ENCODE results near the gene ACOT7.

Gene ACOT7

DNA sequence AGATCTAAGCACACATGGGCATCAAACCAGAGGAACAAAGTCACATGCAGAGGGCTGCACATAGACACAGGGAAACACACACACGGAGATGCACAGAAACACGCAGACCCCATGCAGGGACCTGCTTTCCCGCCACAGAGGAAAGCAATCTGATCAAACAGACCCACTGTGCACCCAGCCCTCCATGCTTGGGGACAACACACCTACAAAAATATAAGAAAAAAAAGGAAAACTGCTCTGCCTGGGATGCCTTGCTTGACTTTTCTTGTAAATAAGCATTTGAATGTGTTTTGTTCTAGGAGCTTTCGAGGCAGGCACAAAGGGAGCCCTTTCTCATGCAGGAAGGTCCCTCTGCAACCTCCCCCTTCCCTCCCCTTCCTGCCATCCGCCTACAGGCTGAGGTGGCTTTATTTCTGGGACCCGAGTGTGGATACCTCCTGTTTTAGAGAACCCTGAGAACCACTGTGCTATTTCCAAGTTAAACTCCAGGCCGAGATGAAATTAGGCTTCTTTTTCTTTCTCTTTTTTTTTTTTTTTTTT, 154.3 kb downstream of the ACOT7 start:
- no peak overlapping the region for H3K9ac ChIP-seq (ENCODE audit: low read length)
- H4K20me1 ChIP-seq (ENCODE audit: low read depth, low read length), result no peaks in the 10 kb centered on the region
- TF ChIP-seq, protein P1, sequence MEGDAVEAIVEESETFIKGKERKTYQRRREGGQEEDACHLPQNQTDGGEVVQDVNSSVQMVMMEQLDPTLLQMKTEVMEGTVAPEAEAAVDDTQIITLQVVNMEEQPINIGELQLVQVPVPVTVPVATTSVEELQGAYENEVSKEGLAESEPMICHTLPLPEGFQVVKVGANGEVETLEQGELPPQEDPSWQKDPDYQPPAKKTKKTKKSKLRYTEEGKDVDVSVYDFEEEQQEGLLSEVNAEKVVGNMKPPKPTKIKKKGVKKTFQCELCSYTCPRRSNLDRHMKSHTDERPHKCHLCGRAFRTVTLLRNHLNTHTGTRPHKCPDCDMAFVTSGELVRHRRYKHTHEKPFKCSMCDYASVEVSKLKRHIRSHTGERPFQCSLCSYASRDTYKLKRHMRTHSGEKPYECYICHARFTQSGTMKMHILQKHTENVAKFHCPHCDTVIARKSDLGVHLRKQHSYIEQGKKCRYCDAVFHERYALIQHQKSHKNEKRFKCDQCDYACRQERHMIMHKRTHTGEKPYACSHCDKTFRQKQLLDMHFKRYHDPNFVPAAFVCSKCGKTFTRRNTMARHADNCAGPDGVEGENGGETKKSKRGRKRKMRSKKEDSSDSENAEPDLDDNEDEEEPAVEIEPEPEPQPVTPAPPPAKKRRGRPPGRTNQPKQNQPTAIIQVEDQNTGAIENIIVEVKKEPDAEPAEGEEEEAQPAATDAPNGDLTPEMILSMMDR (IDR thresholded peaks at IDR 0.05; ENCODE audit: insufficient read depth, low read length, poor library complexity, severe bottlenecking), result no peak
- no peak for TF ChIP-seq EZH2phosphoT487 (conservative IDR thresholded peaks at IDR 0.05; ENCODE audit: low read length)
- H3K4me2 ChIP-seq (ENCODE audit: low read depth, low read length, poor library complexity, severe bottlenecking), result no peak overlapping the region
- no peaks in the 10 kb centered on the region for H3F3A ChIP-seq (ENCODE audit: insufficient read depth)
- no peaks in the 10 kb centered on the region for H3K9me2 ChIP-seq (replicated peaks; ENCODE audit: insufficient read depth, low read length)
- no peak overlapping the region for H3K27ac ChIP-seq (ENCODE audit: low read depth, low read length)
- peaks cover 12% of the 10 kb centered on the region for H3K79me2 ChIP-seq (ENCODE audit: insufficient read depth, low read length)
- H3K36me3 ChIP-seq (ENCODE audit: low read length), result 0 out of 2 replicates have a peak, but pooled peaks cover under 1% of the 10 kb centered on the region
- H2AFZ ChIP-seq (ENCODE audit: low read depth, low read length, severe bottlenecking), result no peak overlapping the region
- H3K4me3 ChIP-seq (ENCODE audit: insufficient read depth, low read length, poor library complexity, severe bottlenecking), result no peak overlapping the region
- H3K9me3 ChIP-seq (ENCODE audit: insufficient read depth, low read length), result no peaks in the 10 kb centered on the region
- H3K27me3 ChIP-seq (ENCODE audit: low read length), result no peaks in the 10 kb centered on the region

DNA sequence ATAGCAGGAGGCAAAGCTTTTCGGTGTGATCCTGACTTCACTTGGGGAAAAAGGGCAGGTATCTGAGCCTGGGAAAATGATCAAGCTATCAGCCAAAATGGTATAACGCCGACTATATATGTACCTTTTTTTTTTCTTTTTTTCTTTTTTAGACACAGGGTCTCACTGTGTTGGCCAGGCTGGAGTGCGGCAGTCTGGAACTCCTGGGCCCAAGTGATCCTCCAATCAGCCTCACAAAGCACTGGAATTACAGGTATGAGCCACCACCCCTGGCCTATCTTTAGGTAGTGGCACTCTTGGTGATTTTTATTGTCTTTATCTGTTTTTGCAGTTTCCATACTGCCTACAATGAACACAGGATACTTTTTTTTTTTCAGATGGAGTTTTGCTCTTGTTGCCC, 156.5 kb downstream of the ACOT7 start:
- H4K20me1 ChIP-seq (ENCODE audit: low read depth, low read length), result no peaks in the 10 kb centered on the region
- no peaks in the 10 kb centered on the region for H3K27me3 ChIP-seq (ENCODE audit: low read length)
- H3K9me3 ChIP-seq (ENCODE audit: insufficient read depth, low read length), result no peaks in the 10 kb centered on the region
- no peak overlapping the region for H3K27ac ChIP-seq (ENCODE audit: low read depth, low read length)
- no peak overlapping the region for H2AFZ ChIP-seq (ENCODE audit: low read depth, low read length, severe bottlenecking)
- H3K4me2 ChIP-seq (ENCODE audit: low read depth, low read length, poor library complexity, severe bottlenecking), result no peak overlapping the region
- no peak for TF ChIP-seq EZH2phosphoT487 (conservative IDR thresholded peaks at IDR 0.05; ENCODE audit: low read length)
- TF ChIP-seq, protein P1 (IDR thresholded peaks at IDR 0.05; ENCODE audit: insufficient read depth, low read length, poor library complexity, severe bottlenecking), result no peak
- no peak overlapping the region for H3K4me3 ChIP-seq (ENCODE audit: insufficient read depth, low read length, poor library complexity, severe bottlenecking)
- H3F3A ChIP-seq (ENCODE audit: insufficient read depth), result no peaks in the 10 kb centered on the region
- peaks cover 5% of the 10 kb centered on the region; the same call in 1 of the 2 replicates for H3K36me3 ChIP-seq (ENCODE audit: low read length)
- H3K79me2 ChIP-seq (ENCODE audit: insufficient read depth, low read length), result peaks cover 24% of the 10 kb centered on the region
- H3K9me2 ChIP-seq (replicated peaks; ENCODE audit: insufficient read depth, low read length), result no peaks in the 10 kb centered on the region
- no peak overlapping the region for H3K9ac ChIP-seq (ENCODE audit: low read length)

DNA sequence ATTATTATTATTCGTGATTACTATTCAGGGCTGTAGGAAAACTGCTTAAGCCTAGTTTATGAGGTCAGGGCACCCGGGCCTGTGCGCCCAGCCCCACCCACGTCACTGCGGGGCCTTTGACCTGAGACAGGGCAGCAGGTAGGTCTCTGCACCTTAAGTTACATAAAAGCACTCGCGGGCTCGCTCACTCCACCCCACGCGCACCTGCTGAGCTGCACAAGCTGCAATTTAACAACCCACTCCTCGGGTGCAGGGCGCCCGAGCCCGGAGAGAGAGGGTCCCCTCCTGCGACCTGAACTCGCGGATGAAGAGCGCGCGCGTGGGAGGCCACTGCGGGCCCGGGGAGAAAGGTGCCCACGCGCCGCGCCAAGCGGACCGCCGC, 158.3 kb downstream of the ACOT7 start:
- Histone ChIP-seq H2AFZ (ENCODE audit: low read depth, low read length, severe bottlenecking) (no peak overlapping the region), H3K79me2 (ENCODE audit: insufficient read depth, low read length) (peaks cover 24% of the 10 kb centered on the region), H3F3A (ENCODE audit: insufficient read depth) (peaks cover 11% of the 10 kb centered on the region; the same call in 1 of the 2 replicates), H3K36me3 (ENCODE audit: low read length) (peaks cover 11% of the 10 kb centered on the region; the same call in 1 of the 2 replicates), H3K27me3 (ENCODE audit: low read length) (no peaks in the 10 kb centered on the region), H3K4me2 (ENCODE audit: low read depth, low read length, poor library complexity, severe bottlenecking) (peak overlapping the region; percentile 82), H3K9me2 (replicated peaks; ENCODE audit: insufficient read depth, low read length) (no peaks in the 10 kb centered on the region), H3K4me3 (ENCODE audit: insufficient read depth, low read length, poor library complexity, severe bottlenecking) (peak overlapping the region; percentile 96), H3K9ac (ENCODE audit: low read length) (peak overlapping the region; percentile 84), H4K20me1 (ENCODE audit: low read depth, low read length) (no peaks in the 10 kb centered on the region), H3K9me3 (ENCODE audit: insufficient read depth, low read length) (no peaks in the 10 kb centered on the region), H3K27ac (ENCODE audit: low read depth, low read length) (peak overlapping the region; percentile 56)
- TF ChIP-seq, protein P1 (IDR thresholded peaks at IDR 0.05; ENCODE audit: insufficient read depth, low read length, poor library complexity, severe bottlenecking), result no peak
- no peak for TF ChIP-seq EZH2phosphoT487 (conservative IDR thresholded peaks at IDR 0.05; ENCODE audit: low read length)

All from SU-DHL-6 (cell line).